B cell (primary cell): Measurements from ENCODE around the gene GATA6. TPM values are rescaled to one million over a fixed set of nuclear protein-coding genes. Genes with fewer than 3 reads are reported as not detected.

Source experiments
- ATAC-seq: fragments of 200-7000 bp; cut with Tn5 transposase; one replicate; pipeline ENCODE4 v1.10.0; 2021; ENCODE audit warnings: low read depth, mild to moderate bottlenecking, moderate number of reproducible peaks, moderate library complexity
- CTCF ChIA-PET: fragments of 350-600 bp; sonication (Branson Sonifier 250); formaldehyde crosslinking; loops from one replicate; lab custom pipeline; 2021; ENCODE audit warnings: antibody characterized with exemption, inconsistent platforms; lab: Charles Lee
- POLR2A ChIA-PET: fragments of 350-600 bp; sonication (Branson Sonifier 250); formaldehyde crosslinking; loops from one replicate; lab custom pipeline; 2021; ENCODE audit warnings: antibody characterized with exemption; lab: Charles Lee
- DNase-seq: peaks from one replicate; pipeline ENCODE4 v3.0.0; 2013
- H2AFZ ChIP-seq: 2 replicates; pipeline ENCODE4 v1.6.1; 2012; ENCODE audit warnings: mild to moderate bottlenecking, low read depth, low read length; ENCODE audit not compliant: insufficient read depth, poor library complexity, severe bottlenecking
- H3K27ac ChIP-seq, 2 donors: 1 replicate in 1 of 2; 2 replicates in 1 of 2; pipeline ENCODE4 v1.5.1; 2012 to 2013; ENCODE audit warnings: low read length in 2 of 2, mild to moderate bottlenecking in 2 of 2, moderate library complexity in 1 of 2
- H3K27me3 ChIP-seq, 4 experiments: fragments of 200-600 bp in 1 of 4; sonication (generic) in 1 of 4; replicated peaks in 1 of 4; 1 replicate in 2 of 4; 2 replicates in 2 of 4; pipeline versions ENCODE4 v1.6.1 to v1.7.0; 2013 to 2016; ENCODE audit warnings: low read length in 3 of 4, mild to moderate bottlenecking in 2 of 4, mixed read lengths in 1 of 4, moderate library complexity in 1 of 4; ENCODE audit not compliant: insufficient read depth in 4 of 4, control insufficient read depth in 3 of 4; ENCODE audit errors: control extremely low read depth in 1 of 4
- H3K36me3 ChIP-seq, 2 experiments: replicated peaks in 1 of 2; 1 replicate in 1 of 2; 2 replicates in 1 of 2; pipeline versions ENCODE4 v1.6.1 to v1.7.1; 2013; ENCODE audit warnings: low read length in 1 of 2; ENCODE audit not compliant: insufficient read depth in 2 of 2, control insufficient read depth in 1 of 2; ENCODE audit errors: control extremely low read depth in 1 of 2, extremely low read depth in 1 of 2
- H3K4me1 ChIP-seq, 2 donors: fragments of 200-600 bp in 1 of 2; sonication (generic) in 1 of 2; 1 replicate in 1 of 2; 2 replicates in 1 of 2; pipeline versions ENCODE4 v1.5.1 to v1.6.1; 2013 to 2017; ENCODE audit warnings: low read length in 2 of 2; ENCODE audit not compliant: control insufficient read depth in 2 of 2, insufficient read depth in 2 of 2
- H3K4me2 ChIP-seq: replicated peaks from 2 replicates; pipeline ENCODE3; 2012; ENCODE audit warnings: mild to moderate bottlenecking, low read depth, low read length; ENCODE audit not compliant: poor library complexity, severe bottlenecking
- H3K4me3 ChIP-seq, 5 experiments: fragments of 200-600 bp in 1 of 5; sonication (generic) in 1 of 5; 1 replicate in 3 of 5; 2 replicates in 2 of 5; pipeline versions ENCODE4 v1.5.1 to v1.7.0; 2011 to 2016; ENCODE audit warnings: low read length in 4 of 5, mild to moderate bottlenecking in 4 of 5, low read depth in 2 of 5, control low read depth in 1 of 5, moderate library complexity in 1 of 5; ENCODE audit not compliant: insufficient read depth in 1 of 5; ENCODE audit errors: control extremely low read depth in 1 of 5, extremely low read depth in 1 of 5
- H3K79me2 ChIP-seq: fragments of 200-600 bp; sonication (generic); one replicate; pipeline ENCODE4 v1.6.0; 2016; ENCODE audit warnings: low read length; ENCODE audit not compliant: control insufficient read depth, insufficient read depth
- H3K9ac ChIP-seq: fragments of 200-600 bp; sonication (generic); 2 replicates; pipeline ENCODE4 v1.6.1; 2017; ENCODE audit warnings: mild to moderate bottlenecking, low read length, moderate library complexity
- H3K9me3 ChIP-seq, 3 donors: one replicate each; pipeline versions ENCODE4 v1.6.1 to v1.7.1; 2013; ENCODE audit warnings: low read length in 2 of 3; ENCODE audit not compliant: control insufficient read depth in 2 of 3, insufficient read depth in 1 of 3; ENCODE audit errors: control extremely low read depth in 1 of 3
- H4K20me1 ChIP-seq: 2 replicates; pipeline ENCODE4 v1.6.0; 2012; ENCODE audit warnings: mild to moderate bottlenecking, low read length; ENCODE audit not compliant: insufficient read depth, control insufficient read depth, poor library complexity, severe bottlenecking
- H3K27ac Mint-ChIP-seq: one replicate; pipeline ENCODE4 v1.8.0; 2021; ENCODE audit warnings: mixed read lengths
- H3K27me3 Mint-ChIP-seq: one replicate; pipeline ENCODE4 v1.8.0; 2021; ENCODE audit warnings: mixed read lengths
- H3K4me1 Mint-ChIP-seq: one replicate; pipeline ENCODE4 v1.8.0; 2021; ENCODE audit warnings: mixed read lengths
- H3K4me3 Mint-ChIP-seq: one replicate; pipeline ENCODE4 v1.8.0; 2021; ENCODE audit warnings: mixed read lengths
- H3K9me3 Mint-ChIP-seq: one replicate; pipeline ENCODE4 v1.8.0; 2022; ENCODE audit warnings: mixed read lengths; ENCODE audit not compliant: insufficient read depth
- EZH2 ChIP-seq: IDR thresholded peaks from 2 replicates; pipeline ENCODE4 v1.6.1; 2012; ENCODE audit warnings: borderline replicate concordance, low read depth, mild to moderate bottlenecking, moderate library complexity, low read length; ENCODE audit not compliant: insufficient read depth, poor library complexity, severe bottlenecking
- WGBS: methylation state at CpG from one replicate; pipeline ENCODE4 v1.1.5; 2013; ENCODE audit warnings: missing lambda C conversion rate; ENCODE audit not compliant: insufficient coverage; 5-methylcytosine and 5-hydroxymethylcytosine counted together
- intact Hi-C: fragments of 100-400 bp; cut with micrococcal nuclease; formaldehyde crosslinking; loops from one replicate; pipeline ENCODE4 v1.10.0; 2022
- polyA plus RNA-seq: library from polyadenylated mRNA; depleted of rRNA; stranded (reverse); fragments of >200 nt; gene quantifications from 2 replicates; pipeline ENCODE4 v1.2.3, GENCODE V29; 2012
- total RNA-seq, 2 donors: library from RNA; stranded (reverse); fragments of 120-200 nt in 1 of 2; gene quantifications; 1 replicate in 1 of 2; 2 replicates in 1 of 2; pipeline versions ENCODE4 v1.2.3 to v1.2.4, GENCODE V29; 2013 to 2022
- TF ChIP-seq, protein P1 (sequence below): fragments of 200-600 bp; IDR thresholded peaks from one replicate; pipeline ENCODE4 v1.8.0; 2022; ENCODE audit warnings: antibody characterized with exemption, mild to moderate bottlenecking

The GATA6 gene
- total and polyA plus RNA-seq, 2 donors (not counting 1 experiment from before 2014, with no cell fraction given) = not detected

- no peak overlapping the region for H3K4me3 Mint-ChIP-seq
- no peak overlapping the region for H3K9ac ChIP-seq
Observed at GRCh38 chr18:22165049-22165602, 4.3 kb upstream of the GATA6 start.

DNA sequence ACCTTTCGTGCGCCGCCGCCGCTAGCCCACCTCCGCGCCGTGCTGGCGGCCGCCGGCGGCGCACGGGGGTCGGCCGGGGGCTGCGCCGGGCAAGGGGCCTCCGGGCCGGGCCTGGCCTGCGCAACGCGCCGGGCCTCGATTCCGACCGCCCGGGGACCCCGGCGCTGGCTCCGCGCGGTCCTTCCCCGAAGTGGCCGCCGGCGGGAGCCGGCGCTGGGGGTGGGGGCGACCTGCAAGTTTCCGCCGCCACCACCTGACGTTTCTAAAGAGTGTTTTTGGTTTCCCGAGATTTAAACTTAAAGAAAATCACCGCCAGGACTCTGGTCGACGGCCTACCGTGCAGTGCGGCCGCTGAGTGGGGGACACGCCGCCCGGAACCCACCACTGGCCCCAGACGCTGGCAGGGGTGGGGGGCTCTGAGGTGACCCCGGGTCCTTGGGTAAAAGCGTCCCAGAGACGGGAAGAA lies 3.8 kb upstream of the GATA6 start:
- CTCF ChIA-PET = no interaction called here
- Mint-ChIP-seq H3K27ac (no peak overlapping the region), H3K4me3 (no peak overlapping the region), H3K27me3 (peaks cover 61% of the 10 kb centered on the region), H3K9me3 (no peaks in the 10 kb centered on the region), H3K4me1 (peaks cover 22% of the 10 kb centered on the region)
- WGBS = 9% methylated on average over 57 of the region's 57 CpGs
- intact Hi-C loops = no loop called here
- Histone ChIP-seq H4K20me1 (no peaks in the 10 kb centered on the region), H3K4me1 (peaks cover 9 to 16% of the 10 kb centered on the region in 2 donors), H3K27me3 (peaks cover 0 to 77% (median 40%) of the 10 kb centered on the region in 4 experiments), H3K27ac (no peak overlapping the region), H3K4me3 (no peak overlapping the region), H3K4me2 (no peak overlapping the region), H3K79me2 (no peaks in the 10 kb centered on the region), H3K36me3 (no peaks in the 10 kb centered on the region), H2AFZ (no peak overlapping the region), H3K9ac (no peak overlapping the region), H3K9me3 (peaks cover 0 to 35% (median 0%) of the 10 kb centered on the region in 3 donors)
- POLR2A ChIA-PET = no interaction called here
- DNase-seq = no peak
- ATAC-seq = no peak
- TF ChIP-seq EZH2 = no peak
- TF ChIP-seq, protein P1, sequence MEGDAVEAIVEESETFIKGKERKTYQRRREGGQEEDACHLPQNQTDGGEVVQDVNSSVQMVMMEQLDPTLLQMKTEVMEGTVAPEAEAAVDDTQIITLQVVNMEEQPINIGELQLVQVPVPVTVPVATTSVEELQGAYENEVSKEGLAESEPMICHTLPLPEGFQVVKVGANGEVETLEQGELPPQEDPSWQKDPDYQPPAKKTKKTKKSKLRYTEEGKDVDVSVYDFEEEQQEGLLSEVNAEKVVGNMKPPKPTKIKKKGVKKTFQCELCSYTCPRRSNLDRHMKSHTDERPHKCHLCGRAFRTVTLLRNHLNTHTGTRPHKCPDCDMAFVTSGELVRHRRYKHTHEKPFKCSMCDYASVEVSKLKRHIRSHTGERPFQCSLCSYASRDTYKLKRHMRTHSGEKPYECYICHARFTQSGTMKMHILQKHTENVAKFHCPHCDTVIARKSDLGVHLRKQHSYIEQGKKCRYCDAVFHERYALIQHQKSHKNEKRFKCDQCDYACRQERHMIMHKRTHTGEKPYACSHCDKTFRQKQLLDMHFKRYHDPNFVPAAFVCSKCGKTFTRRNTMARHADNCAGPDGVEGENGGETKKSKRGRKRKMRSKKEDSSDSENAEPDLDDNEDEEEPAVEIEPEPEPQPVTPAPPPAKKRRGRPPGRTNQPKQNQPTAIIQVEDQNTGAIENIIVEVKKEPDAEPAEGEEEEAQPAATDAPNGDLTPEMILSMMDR = no peak

More at GRCh38 chr18:22165049-22165602, 4.3 kb upstream of the GATA6 start:
- no peaks in the 10 kb centered on the region for H3K36me3 ChIP-seq
- intact Hi-C loops = no loop called here
- Mint-ChIP-seq H3K9me3 (no peaks in the 10 kb centered on the region), H3K4me1 (peaks cover 17% of the 10 kb centered on the region), H3K27ac (no peak overlapping the region), H3K27me3 (peaks cover 60% of the 10 kb centered on the region)
- H3K27ac ChIP-seq = no peak overlapping the region
- DNase-seq (no peak), ATAC-seq (no peak)
- no peak for TF ChIP-seq EZH2
- TF ChIP-seq, protein P1 = no peak
- H3K79me2 ChIP-seq = no peaks in the 10 kb centered on the region
- CTCF ChIA-PET = no interaction called here
- H4K20me1 ChIP-seq = no peaks in the 10 kb centered on the region
- H3K27me3 ChIP-seq = peaks cover 0 to 73% (median 40%) of the 10 kb centered on the region in 4 experiments
- H3K4me2 ChIP-seq = no peak overlapping the region
- WGBS = 9% methylated on average over 50 of the region's 50 CpGs
- H3K4me1 ChIP-seq = peaks cover 6 to 11% of the 10 kb centered on the region in 2 donors
- H3K4me3 ChIP-seq = no peak overlapping the region
- H3K9me3 ChIP-seq = peaks cover 0 to 35% (median 0%) of the 10 kb centered on the region in 3 donors
- POLR2A ChIA-PET = no interaction called here
- no peak overlapping the region for H2AFZ ChIP-seq
